ENCODE data around the gene ARGLU1. TPM values are rescaled to one million over a fixed set of nuclear protein-coding genes. Genes with fewer than 3 reads are reported as not detected.
A peak's percentile ranks its signal among the peaks of the same experiment; 100 is the strongest.

ARGLU1 gene
- total RNA-seq, 1 experiment from 2014 or later: 115 TPM

DNA sequence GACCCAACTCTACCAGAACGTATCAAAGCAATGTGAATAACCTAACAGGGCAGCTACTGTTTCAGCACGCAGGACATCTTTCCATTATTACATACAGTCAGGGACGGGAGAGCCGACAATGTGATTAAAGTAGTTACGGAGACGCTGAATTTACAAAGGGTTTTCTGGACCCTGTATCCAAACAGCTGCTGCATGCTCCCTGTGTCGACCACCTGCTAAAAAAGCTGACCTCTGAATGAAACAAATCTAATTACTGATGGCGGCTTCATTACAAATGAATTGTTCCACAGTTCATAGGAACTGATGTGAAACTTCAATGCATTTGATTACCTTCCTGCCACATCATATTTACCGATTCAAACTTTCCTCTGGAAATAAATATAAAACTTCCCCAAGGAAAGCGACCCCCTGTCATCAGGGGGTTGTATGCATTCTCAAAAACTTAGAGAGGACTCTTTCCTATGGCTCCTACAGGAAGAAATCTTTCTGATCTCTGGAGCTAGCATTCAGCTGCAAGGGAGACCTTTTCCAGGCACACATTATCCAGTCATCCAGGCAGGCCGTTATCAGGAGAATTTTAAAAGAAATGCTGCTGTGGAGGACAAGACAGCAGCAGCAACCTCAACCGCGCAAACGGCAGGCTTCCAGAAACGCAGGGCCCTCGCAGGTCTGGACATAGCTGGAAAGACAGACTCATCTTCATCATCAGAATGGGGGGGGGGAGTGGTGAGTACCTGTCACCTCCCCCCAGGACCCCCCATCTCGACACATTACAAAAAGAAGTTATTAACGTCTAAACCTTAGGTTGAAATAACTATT lies 35.6 kb downstream of the ARGLU1 start:
- Mint-ChIP-seq H3K27ac (peak overlapping the region; percentile 28), H3K36me3 (no peaks in the 10 kb centered on the region), H3K4me3 (peak overlapping the region; percentile 89), H3K27me3 (ENCODE audit: low read depth) (peaks cover 10% of the 10 kb centered on the region), H3K9me3 (no peaks in the 10 kb centered on the region), H3K4me1 (peaks cover 65% of the 10 kb centered on the region)
- DNase-seq (ENCODE audit: low spot score) (no peak), ATAC-seq (no peak)
- ChIA-PET POLR2A (no interaction called here), CTCF (interaction anchor here (1.4 kb wide), 1 partner anchor 693 kb away, joined by 3 read pairs; no protein-coding TSS in a partner anchor)
- TF ChIP-seq TEAD4 (CRISPR knock-in tag; IDR thresholded peaks at IDR 0.05): no peak
- TF ChIP-seq SMAD3 (CRISPR knock-in tag; IDR thresholded peaks at IDR 0.05; ENCODE audit: borderline replicate concordance): no peak
- TF ChIP-seq RELA (CRISPR knock-in tag; IDR thresholded peaks at IDR 0.05; ENCODE audit: borderline replicate concordance): no peak
- no peak for TF ChIP-seq FOXJ3 (CRISPR knock-in tag; IDR thresholded peaks at IDR 0.05; ENCODE audit: borderline replicate concordance)
- TF ChIP-seq, protein P1, sequence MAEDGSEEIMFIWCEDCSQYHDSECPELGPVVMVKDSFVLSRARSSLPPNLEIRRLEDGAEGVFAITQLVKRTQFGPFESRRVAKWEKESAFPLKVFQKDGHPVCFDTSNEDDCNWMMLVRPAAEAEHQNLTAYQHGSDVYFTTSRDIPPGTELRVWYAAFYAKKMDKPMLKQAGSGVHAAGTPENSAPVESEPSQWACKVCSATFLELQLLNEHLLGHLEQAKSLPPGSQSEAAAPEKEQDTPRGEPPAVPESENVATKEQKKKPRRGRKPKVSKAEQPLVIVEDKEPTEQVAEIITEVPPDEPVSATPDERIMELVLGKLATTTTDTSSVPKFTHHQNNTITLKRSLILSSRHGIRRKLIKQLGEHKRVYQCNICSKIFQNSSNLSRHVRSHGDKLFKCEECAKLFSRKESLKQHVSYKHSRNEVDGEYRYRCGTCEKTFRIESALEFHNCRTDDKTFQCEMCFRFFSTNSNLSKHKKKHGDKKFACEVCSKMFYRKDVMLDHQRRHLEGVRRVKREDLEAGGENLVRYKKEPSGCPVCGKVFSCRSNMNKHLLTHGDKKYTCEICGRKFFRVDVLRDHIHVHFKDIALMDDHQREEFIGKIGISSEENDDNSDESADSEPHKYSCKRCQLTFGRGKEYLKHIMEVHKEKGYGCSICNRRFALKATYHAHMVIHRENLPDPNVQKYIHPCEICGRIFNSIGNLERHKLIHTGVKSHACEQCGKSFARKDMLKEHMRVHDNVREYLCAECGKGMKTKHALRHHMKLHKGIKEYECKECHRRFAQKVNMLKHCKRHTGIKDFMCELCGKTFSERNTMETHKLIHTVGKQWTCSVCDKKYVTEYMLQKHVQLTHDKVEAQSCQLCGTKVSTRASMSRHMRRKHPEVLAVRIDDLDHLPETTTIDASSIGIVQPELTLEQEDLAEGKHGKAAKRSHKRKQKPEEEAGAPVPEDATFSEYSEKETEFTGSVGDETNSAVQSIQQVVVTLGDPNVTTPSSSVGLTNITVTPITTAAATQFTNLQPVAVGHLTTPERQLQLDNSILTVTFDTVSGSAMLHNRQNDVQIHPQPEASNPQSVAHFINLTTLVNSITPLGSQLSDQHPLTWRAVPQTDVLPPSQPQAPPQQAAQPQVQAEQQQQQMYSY (CRISPR knock-in tag; IDR thresholded peaks at IDR 0.05): no peak

DNA sequence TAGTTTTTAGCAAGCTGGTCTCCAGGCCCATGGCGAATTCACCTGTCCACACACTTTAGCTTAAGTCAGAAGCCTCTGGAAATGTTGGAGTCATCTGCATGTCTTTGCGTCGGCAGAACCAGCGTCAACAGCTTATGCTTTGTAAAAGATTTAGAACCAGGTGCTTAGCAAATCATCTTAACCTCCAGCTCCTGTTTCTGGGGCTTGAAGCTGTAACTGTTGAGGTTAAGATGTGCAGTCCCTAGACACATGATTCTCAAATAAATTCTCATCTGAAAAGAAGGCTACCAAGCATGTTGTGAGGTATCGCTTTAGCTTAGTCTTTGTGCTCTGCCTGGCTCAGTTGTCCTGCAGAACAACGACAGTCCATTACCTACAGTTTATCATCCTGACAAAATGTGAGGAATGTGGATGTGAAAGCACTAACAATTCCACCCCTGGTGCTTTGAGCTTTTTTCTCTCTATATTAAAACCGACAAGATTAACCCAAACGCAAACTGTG lies 36.9 kb downstream of the ARGLU1 start:
- H3K4me1 Mint-ChIP-seq: peaks cover 68% of the 10 kb centered on the region
- TF ChIP-seq ZNF423 (CRISPR knock-in tag; IDR thresholded peaks at IDR 0.05) (no peak), SMAD3 (CRISPR knock-in tag; IDR thresholded peaks at IDR 0.05; ENCODE audit: borderline replicate concordance) (no peak), SMAD4 (CRISPR knock-in tag; IDR thresholded peaks at IDR 0.05) (no peak), CREM (CRISPR knock-in tag; IDR thresholded peaks at IDR 0.05) (no peak), PRRX2 (CRISPR knock-in tag; IDR thresholded peaks at IDR 0.05) (no peak), FOXJ3 (CRISPR knock-in tag; IDR thresholded peaks at IDR 0.05; ENCODE audit: borderline replicate concordance) (no peak)
- TF ChIP-seq, protein P2, sequence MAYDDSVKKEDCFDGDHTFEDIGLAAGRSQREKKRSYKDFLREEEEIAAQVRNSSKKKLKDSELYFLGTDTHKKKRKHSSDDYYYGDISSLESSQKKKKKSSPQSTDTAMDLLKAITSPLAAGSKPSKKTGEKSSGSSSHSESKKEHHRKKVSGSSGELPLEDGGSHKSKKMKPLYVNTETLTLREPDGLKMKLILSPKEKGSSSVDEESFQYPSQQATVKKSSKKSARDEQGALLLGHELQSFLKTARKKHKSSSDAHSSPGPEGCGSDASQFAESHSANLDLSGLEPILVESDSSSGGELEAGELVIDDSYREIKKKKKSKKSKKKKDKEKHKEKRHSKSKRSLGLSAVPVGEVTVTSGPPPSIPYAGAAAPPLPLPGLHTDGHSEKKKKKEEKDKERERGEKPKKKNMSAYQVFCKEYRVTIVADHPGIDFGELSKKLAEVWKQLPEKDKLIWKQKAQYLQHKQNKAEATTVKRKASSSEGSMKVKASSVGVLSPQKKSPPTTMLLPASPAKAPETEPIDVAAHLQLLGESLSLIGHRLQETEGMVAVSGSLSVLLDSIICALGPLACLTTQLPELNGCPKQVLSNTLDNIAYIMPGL (CRISPR knock-in tag; IDR thresholded peaks at IDR 0.05): no peak
- TF ChIP-seq, protein P3, sequence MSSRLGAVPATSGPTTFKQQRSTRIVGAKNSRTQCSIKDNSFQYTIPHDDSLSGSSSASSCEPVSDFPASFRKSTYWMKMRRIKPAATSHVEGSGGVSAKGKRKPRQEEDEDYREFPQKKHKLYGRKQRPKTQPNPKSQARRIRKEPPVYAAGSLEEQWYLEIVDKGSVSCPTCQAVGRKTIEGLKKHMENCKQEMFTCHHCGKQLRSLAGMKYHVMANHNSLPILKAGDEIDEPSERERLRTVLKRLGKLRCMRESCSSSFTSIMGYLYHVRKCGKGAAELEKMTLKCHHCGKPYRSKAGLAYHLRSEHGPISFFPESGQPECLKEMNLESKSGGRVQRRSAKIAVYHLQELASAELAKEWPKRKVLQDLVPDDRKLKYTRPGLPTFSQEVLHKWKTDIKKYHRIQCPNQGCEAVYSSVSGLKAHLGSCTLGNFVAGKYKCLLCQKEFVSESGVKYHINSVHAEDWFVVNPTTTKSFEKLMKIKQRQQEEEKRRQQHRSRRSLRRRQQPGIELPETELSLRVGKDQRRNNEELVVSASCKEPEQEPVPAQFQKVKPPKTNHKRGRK (CRISPR knock-in tag; IDR thresholded peaks at IDR 0.05; ENCODE audit: borderline replicate concordance): no peak
- TF ChIP-seq, protein P4, sequence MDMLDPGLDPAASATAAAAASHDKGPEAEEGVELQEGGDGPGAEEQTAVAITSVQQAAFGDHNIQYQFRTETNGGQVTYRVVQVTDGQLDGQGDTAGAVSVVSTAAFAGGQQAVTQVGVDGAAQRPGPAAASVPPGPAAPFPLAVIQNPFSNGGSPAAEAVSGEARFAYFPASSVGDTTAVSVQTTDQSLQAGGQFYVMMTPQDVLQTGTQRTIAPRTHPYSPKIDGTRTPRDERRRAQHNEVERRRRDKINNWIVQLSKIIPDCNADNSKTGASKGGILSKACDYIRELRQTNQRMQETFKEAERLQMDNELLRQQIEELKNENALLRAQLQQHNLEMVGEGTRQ (CRISPR knock-in tag; IDR thresholded peaks at IDR 0.05): no peak
- TF ChIP-seq, protein P1 (CRISPR knock-in tag; IDR thresholded peaks at IDR 0.05): no peak
- TF ChIP-seq, protein P5, sequence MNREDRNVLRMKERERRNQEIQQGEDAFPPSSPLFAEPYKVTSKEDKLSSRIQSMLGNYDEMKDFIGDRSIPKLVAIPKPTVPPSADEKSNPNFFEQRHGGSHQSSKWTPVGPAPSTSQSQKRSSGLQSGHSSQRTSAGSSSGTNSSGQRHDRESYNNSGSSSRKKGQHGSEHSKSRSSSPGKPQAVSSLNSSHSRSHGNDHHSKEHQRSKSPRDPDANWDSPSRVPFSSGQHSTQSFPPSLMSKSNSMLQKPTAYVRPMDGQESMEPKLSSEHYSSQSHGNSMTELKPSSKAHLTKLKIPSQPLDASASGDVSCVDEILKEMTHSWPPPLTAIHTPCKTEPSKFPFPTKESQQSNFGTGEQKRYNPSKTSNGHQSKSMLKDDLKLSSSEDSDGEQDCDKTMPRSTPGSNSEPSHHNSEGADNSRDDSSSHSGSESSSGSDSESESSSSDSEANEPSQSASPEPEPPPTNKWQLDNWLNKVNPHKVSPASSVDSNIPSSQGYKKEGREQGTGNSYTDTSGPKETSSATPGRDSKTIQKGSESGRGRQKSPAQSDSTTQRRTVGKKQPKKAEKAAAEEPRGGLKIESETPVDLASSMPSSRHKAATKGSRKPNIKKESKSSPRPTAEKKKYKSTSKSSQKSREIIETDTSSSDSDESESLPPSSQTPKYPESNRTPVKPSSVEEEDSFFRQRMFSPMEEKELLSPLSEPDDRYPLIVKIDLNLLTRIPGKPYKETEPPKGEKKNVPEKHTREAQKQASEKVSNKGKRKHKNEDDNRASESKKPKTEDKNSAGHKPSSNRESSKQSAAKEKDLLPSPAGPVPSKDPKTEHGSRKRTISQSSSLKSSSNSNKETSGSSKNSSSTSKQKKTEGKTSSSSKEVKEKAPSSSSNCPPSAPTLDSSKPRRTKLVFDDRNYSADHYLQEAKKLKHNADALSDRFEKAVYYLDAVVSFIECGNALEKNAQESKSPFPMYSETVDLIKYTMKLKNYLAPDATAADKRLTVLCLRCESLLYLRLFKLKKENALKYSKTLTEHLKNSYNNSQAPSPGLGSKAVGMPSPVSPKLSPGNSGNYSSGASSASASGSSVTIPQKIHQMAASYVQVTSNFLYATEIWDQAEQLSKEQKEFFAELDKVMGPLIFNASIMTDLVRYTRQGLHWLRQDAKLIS (CRISPR knock-in tag; IDR thresholded peaks at IDR 0.05; ENCODE audit: borderline replicate concordance): no peak
- TF ChIP-seq, protein P6, sequence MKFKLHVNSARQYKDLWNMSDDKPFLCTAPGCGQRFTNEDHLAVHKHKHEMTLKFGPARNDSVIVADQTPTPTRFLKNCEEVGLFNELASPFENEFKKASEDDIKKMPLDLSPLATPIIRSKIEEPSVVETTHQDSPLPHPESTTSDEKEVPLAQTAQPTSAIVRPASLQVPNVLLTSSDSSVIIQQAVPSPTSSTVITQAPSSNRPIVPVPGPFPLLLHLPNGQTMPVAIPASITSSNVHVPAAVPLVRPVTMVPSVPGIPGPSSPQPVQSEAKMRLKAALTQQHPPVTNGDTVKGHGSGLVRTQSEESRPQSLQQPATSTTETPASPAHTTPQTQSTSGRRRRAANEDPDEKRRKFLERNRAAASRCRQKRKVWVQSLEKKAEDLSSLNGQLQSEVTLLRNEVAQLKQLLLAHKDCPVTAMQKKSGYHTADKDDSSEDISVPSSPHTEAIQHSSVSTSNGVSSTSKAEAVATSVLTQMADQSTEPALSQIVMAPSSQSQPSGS (CRISPR knock-in tag; IDR thresholded peaks at IDR 0.05; ENCODE audit: borderline replicate concordance, low read depth): no peak

More for the DNA sequence above, 36.9 kb downstream of the ARGLU1 start:
- no peaks in the 10 kb centered on the region for H3K36me3 Mint-ChIP-seq
- POLR2A ChIA-PET: no interaction called here
- CTCF ChIA-PET: interaction anchor here (0.8 to 1.4 kb wide), 6 partner anchors 15 to 1120 kb away, joined by 3 to 6 read pairs (median 3); no protein-coding TSS in a partner anchor
- H3K27ac Mint-ChIP-seq: peak overlapping the region; percentile 82; the same call in 1 of the 2 replicates
- ATAC-seq (no peak), DNase-seq (ENCODE audit: low spot score) (no peak)
- H3K27me3 Mint-ChIP-seq (ENCODE audit: low read depth): peaks cover 8% of the 10 kb centered on the region
- peak overlapping the region; percentile 48 for H3K4me3 Mint-ChIP-seq
- no peaks in the 10 kb centered on the region for H3K9me3 Mint-ChIP-seq

All from WTC11 (cell line).